CD14-positive monocyte (primary cell): ENCODE results near the gene CGNL1. TPM values are rescaled to one million over a fixed set of nuclear protein-coding genes. Genes with fewer than 3 reads are reported as not detected.

Experiments
- DNase-seq, 3 donors: peaks; one replicate each; pipeline ENCODE4 v3.0.0-alpha.2; 2011 to 2022
- H2AFZ ChIP-seq: 2 replicates; pipeline ENCODE4 v1.6.0; 2012; ENCODE audit warnings: mild to moderate bottlenecking, low read depth, low read length, inconsistent platforms; ENCODE audit not compliant: insufficient read depth, poor library complexity, severe bottlenecking
- H3K27ac ChIP-seq, 2 donors: 1 replicate in 1 of 2; 2 replicates in 1 of 2; pipeline ENCODE4 v1.5.1; 2012 to 2013; ENCODE audit warnings: low read length in 2 of 2, control low read depth in 1 of 2, inconsistent platforms in 1 of 2, low read depth in 1 of 2, mild to moderate bottlenecking in 1 of 2
- H3K27me3 ChIP-seq, 2 donors: one replicate each; pipeline versions ENCODE4 v1.6.0 to v1.6.1; 2011 to 2013; ENCODE audit warnings: low read length in 2 of 2; ENCODE audit not compliant: control insufficient read depth in 2 of 2, insufficient read depth in 2 of 2
- H3K36me3 ChIP-seq, 2 donors: replicated peaks in 1 of 2; 1 replicate in 1 of 2; 2 replicates in 1 of 2; pipeline versions ENCODE4 v1.5.1 to v1.6.1; 2012 to 2013; ENCODE audit warnings: low read length in 2 of 2, control low read depth in 1 of 2, inconsistent platforms in 1 of 2, mild to moderate bottlenecking in 1 of 2; ENCODE audit not compliant: insufficient read depth in 2 of 2, control insufficient read depth in 1 of 2
- H3K4me1 ChIP-seq, 2 donors: 1 replicate in 1 of 2; 2 replicates in 1 of 2; pipeline versions ENCODE4 v1.5.1 to v1.6.1; 2012 to 2013; ENCODE audit warnings: low read length in 2 of 2, control low read depth in 1 of 2, inconsistent platforms in 1 of 2, mild to moderate bottlenecking in 1 of 2, moderate library complexity in 1 of 2; ENCODE audit not compliant: insufficient read depth in 2 of 2, control insufficient read depth in 1 of 2
- H3K4me2 ChIP-seq: replicated peaks from 2 replicates; pipeline ENCODE3; 2012; ENCODE audit warnings: low read length, moderate library complexity, mild to moderate bottlenecking; ENCODE audit not compliant: poor library complexity, severe bottlenecking; ENCODE audit errors: extremely low read depth
- H3K4me3 ChIP-seq, 3 experiments: fragments of 200-600 bp in 1 of 3; sonication (generic) in 1 of 3; replicated peaks in 1 of 3; 1 replicate in 2 of 3; 2 replicates in 1 of 3; pipeline ENCODE4 v1.5.1; 2011 to 2013; ENCODE audit warnings: low read length in 3 of 3, mild to moderate bottlenecking in 3 of 3, control low read depth in 2 of 3, low read depth in 2 of 3, inconsistent platforms in 1 of 3, moderate library complexity in 1 of 3
- H3K79me2 ChIP-seq: 2 replicates; pipeline ENCODE4 v1.6.0; 2012; ENCODE audit warnings: mild to moderate bottlenecking, control low read depth, inconsistent platforms, low read length, moderate library complexity; ENCODE audit not compliant: insufficient read depth
- H3K9ac ChIP-seq: 2 replicates; pipeline ENCODE4 v1.6.0; 2017; ENCODE audit warnings: low read length, mild to moderate bottlenecking; ENCODE audit not compliant: insufficient read depth, poor library complexity, severe bottlenecking
- H3K9me3 ChIP-seq, 2 donors: replicated peaks in 1 of 2; 1 replicate in 1 of 2; 2 replicates in 1 of 2; pipeline versions ENCODE4 v1.5.1 to v1.6.1; 2012 to 2013; ENCODE audit warnings: low read length in 2 of 2, control low read depth in 1 of 2; ENCODE audit not compliant: control insufficient read depth in 1 of 2, insufficient read depth in 1 of 2
- H4K20me1 ChIP-seq: 2 replicates; pipeline ENCODE4 v1.6.0; 2012; ENCODE audit warnings: mild to moderate bottlenecking, low read length, control low read depth, moderate library complexity; ENCODE audit not compliant: insufficient read depth
- H3K27ac Mint-ChIP-seq, 7 donors: one replicate each; pipeline ENCODE4 v1.8.0; 2020; ENCODE audit warnings: mild to moderate bottlenecking in 7 of 7, mixed read lengths in 7 of 7, moderate library complexity in 6 of 7, inconsistent platforms in 2 of 7
- H3K27me3 Mint-ChIP-seq, 3 donors: one replicate each; pipeline ENCODE4 v1.8.0; 2021 to 2022; ENCODE audit warnings: low read depth in 3 of 3, mild to moderate bottlenecking in 3 of 3, mixed read lengths in 3 of 3, moderate library complexity in 3 of 3, inconsistent platforms in 1 of 3
- H3K36me3 Mint-ChIP-seq, 2 donors: one replicate each; pipeline ENCODE4 v1.8.0; 2020; ENCODE audit warnings: mixed read lengths in 2 of 2, inconsistent platforms in 1 of 2, mild to moderate bottlenecking in 1 of 2
- H3K4me1 Mint-ChIP-seq: one replicate; pipeline ENCODE4 v1.8.0; 2020; ENCODE audit warnings: mild to moderate bottlenecking, mixed read lengths
- H3K4me3 Mint-ChIP-seq, 2 donors: one replicate each; pipeline ENCODE4 v1.8.0; 2020; ENCODE audit warnings: mild to moderate bottlenecking in 2 of 2, mixed read lengths in 2 of 2, moderate library complexity in 1 of 2
- H3K9me3 Mint-ChIP-seq, 7 donors: one replicate each; pipeline ENCODE4 v1.8.0; 2020 to 2022; ENCODE audit warnings: mixed read lengths in 7 of 7, mild to moderate bottlenecking in 6 of 7, moderate library complexity in 6 of 7, inconsistent platforms in 2 of 7
- CTCF ChIP-seq: fragments of 200-600 bp; IDR thresholded peaks from one replicate; pipeline ENCODE4 v1.8.0; 2022; ENCODE audit warnings: antibody characterized with exemption, mild to moderate bottlenecking
- WGBS: methylation state at CpG from one replicate; pipeline ENCODE4 v1.1.5; 2013; ENCODE audit warnings: missing lambda C conversion rate; ENCODE audit not compliant: insufficient coverage; 5-methylcytosine and 5-hydroxymethylcytosine counted together
- intact Hi-C, 2 donors: fragments of 100-400 bp; cut with micrococcal nuclease; formaldehyde crosslinking; loops; one replicate each; pipeline versions ENCODE4 v1.15.0 to v1.15.1; 2023
- polyA plus RNA-seq, 3 donors: library from polyadenylated mRNA; depleted of rRNA in 1 of 3; unstranded in 2 of 3; stranded (reverse) in 1 of 3; fragments of 300-500 nt in 2 of 3; fragments of >200 nt in 1 of 3; fragmentation: Illumina TruSeq in 2 of 3; gene quantifications; 1 replicate in 2 of 3; 2 replicates in 1 of 3; pipeline ENCODE4 v1.2.3, GENCODE V29; 2012 to 2021

The CGNL1 gene
- polyA plus RNA-seq, 3 donors, result not detected

- WGBS, result 95% methylated on average over 8 of the region's 8 CpGs
These were observed 220.1 kb downstream of the CGNL1 start for GRCh38 chr15:57596301-57596855.

GRCh38 chr15:57596978-57597377 is 220.7 kb downstream of the CGNL1 start:
- Mint-ChIP-seq H3K4me3 (no peak overlapping the region), H3K4me1 (peaks cover 16% of the 10 kb centered on the region), H3K9me3 (peaks cover 0 to 5% (median 0%) of the 10 kb centered on the region in 7 donors), H3K27me3 (peaks cover 11 to 16% (median 15%) of the 10 kb centered on the region in 3 donors), H3K27ac (no peak overlapping the region), H3K36me3 (peaks cover 0 to 2% of the 10 kb centered on the region in 2 donors)
- no peak for DNase-seq
- Histone ChIP-seq H3K4me1 (peaks cover 2 to 3% of the 10 kb centered on the region in 2 donors), H2AFZ (no peak overlapping the region), H3K36me3 (no peaks in the 10 kb centered on the region), H3K9ac (no peak overlapping the region), H3K27me3 (peaks cover 8 to 11% of the 10 kb centered on the region in 2 donors), H3K4me2 (no peak overlapping the region), H3K79me2 (no peaks in the 10 kb centered on the region), H3K9me3 (no peaks in the 10 kb centered on the region), H3K27ac (no peak overlapping the region), H4K20me1 (no peaks in the 10 kb centered on the region), H3K4me3 (no peak overlapping the region)
- WGBS, result 71% methylated on average over 1 of the region's 4 CpGs
- intact Hi-C loops, result no loop called here
- TF ChIP-seq CTCF, result no peak

More at GRCh38 chr15:57596301-57596855, 220.1 kb downstream of the CGNL1 start:
- Histone ChIP-seq H3K4me3 (no peak overlapping the region), H3K4me2 (no peak overlapping the region), H4K20me1 (no peaks in the 10 kb centered on the region), H3K27me3 (peaks cover 10 to 14% of the 10 kb centered on the region in 2 donors), H3K79me2 (no peaks in the 10 kb centered on the region), H2AFZ (no peak overlapping the region), H3K27ac (no peak overlapping the region), H3K36me3 (no peaks in the 10 kb centered on the region), H3K9ac (no peak overlapping the region), H3K4me1 (peaks cover 5 to 8% of the 10 kb centered on the region in 2 donors), H3K9me3 (no peaks in the 10 kb centered on the region)
- H3K9me3 Mint-ChIP-seq, result peaks cover 0 to 5% (median 0%) of the 10 kb centered on the region in 7 donors
- no peak overlapping the region for H3K4me3 Mint-ChIP-seq
- H3K36me3 Mint-ChIP-seq, result peaks cover 0 to 2% of the 10 kb centered on the region in 2 donors
- H3K27me3 Mint-ChIP-seq, result peaks cover 15 to 17% (median 15%) of the 10 kb centered on the region in 3 donors
- intact Hi-C loops, result no loop called here
- no peak overlapping the region for H3K27ac Mint-ChIP-seq
- no peak for TF ChIP-seq CTCF
- peaks cover 14% of the 10 kb centered on the region for H3K4me1 Mint-ChIP-seq
- DNase-seq, result no peak
